MCF 10A (cell line): ENCODE measurements around the gene UBE2N. TPM values are rescaled to one million over a fixed set of nuclear protein-coding genes. Genes with fewer than 3 reads are reported as not detected.
A peak's percentile ranks its signal among the peaks of the same experiment; 100 is the strongest.

ENCODE experiments used
- BruUV-seq: library from RNA; stranded (reverse); fragments of 400-500 nt; replicated peaks from 2 replicates; lab custom pipeline; 2021; lab: Mats Ljungman, UMichigan
- CTCF ChIA-PET: fragments of 300-600 bp; sonication (Branson Sonifier 250); formaldehyde crosslinking; extraction: SDS; loops from one replicate; lab custom pipeline; 2021; ENCODE audit warnings: antibody characterized with exemption, inconsistent platforms; lab: Yijun Ruan, JAX
- POLR2A ChIA-PET: fragments of 300-600, 350-650 bp; sonication (Branson Sonifier 250); formaldehyde crosslinking; extraction: SDS; loops from one replicate; lab custom pipeline; 2020; ENCODE audit warnings: antibody characterized with exemption, inconsistent platforms; lab: Yijun Ruan, JAX
- DNase-seq: peaks from one replicate; pipeline ENCODE4 v3.0.0-alpha.2; 2018; ENCODE audit not compliant: unreplicated experiment
- H3K27ac Mint-ChIP-seq: one replicate; pipeline ENCODE4 v1.8.0; 2022; ENCODE audit warnings: mild to moderate bottlenecking, low read depth, mixed read lengths; ENCODE audit not compliant: unreplicated experiment
- H3K27me3 Mint-ChIP-seq: one replicate; pipeline ENCODE4 v1.8.0; 2022; ENCODE audit warnings: mixed read lengths; ENCODE audit not compliant: insufficient read depth, unreplicated experiment
- H3K36me3 Mint-ChIP-seq: one replicate; pipeline ENCODE4 v1.8.0; 2022; ENCODE audit warnings: mild to moderate bottlenecking, moderate library complexity, mixed read lengths; ENCODE audit not compliant: insufficient read depth, unreplicated experiment
- H3K4me1 Mint-ChIP-seq: one replicate; pipeline ENCODE4 v1.8.0; 2022; ENCODE audit warnings: mixed read lengths; ENCODE audit not compliant: insufficient read depth, unreplicated experiment
- H3K4me3 Mint-ChIP-seq: one replicate; pipeline ENCODE4 v1.8.0; 2022; ENCODE audit warnings: mild to moderate bottlenecking, moderate library complexity, mixed read lengths; ENCODE audit not compliant: unreplicated experiment
- H3K9me3 Mint-ChIP-seq: one replicate; pipeline ENCODE4 v1.8.0; 2022; ENCODE audit warnings: mixed read lengths; ENCODE audit not compliant: unreplicated experiment
- intact Hi-C: fragments of 100-400 bp; cut with micrococcal nuclease; formaldehyde crosslinking; loops from 2 replicates; pipeline ENCODE4 v1.14.1; 2022
- total RNA-seq: library from RNA; stranded (reverse); gene quantifications from 2 replicates; pipeline ENCODE4 v1.2.3, GENCODE V29; 2022
- TF ChIP-seq, protein P1 (sequence below): fragments of 200-600 bp; IDR thresholded peaks from one replicate; pipeline ENCODE4 v1.8.0; 2022; ENCODE audit warnings: antibody characterized with exemption, mild to moderate bottlenecking; ENCODE audit not compliant: unreplicated experiment

UBE2N gene
- total RNA-seq, 1 experiment from 2014 or later: 144 TPM

GRCh38 chr12:93441081-93441616, 598 bp downstream of the UBE2N start:
- CTCF ChIA-PET: interaction anchor here (0.9 to 2.1 kb wide), 2 partner anchors 21 to 51 kb away, joined by 3 to 7 read pairs; no protein-coding TSS in a partner anchor
- peaks cover 41% of the 10 kb centered on the region for H3K4me1 Mint-ChIP-seq

GRCh38 chr12:93440043-93440835, 1.5 kb downstream of the UBE2N start:
- Mint-ChIP-seq H3K27me3 (no peaks in the 10 kb centered on the region), H3K4me3 (peak overlapping the region; percentile 99), H3K4me1 (peaks cover 41% of the 10 kb centered on the region), H3K9me3 (no peaks in the 10 kb centered on the region), H3K36me3 (no peaks in the 10 kb centered on the region), H3K27ac (peak overlapping the region; percentile 98)
- no peak for DNase-seq
- intact Hi-C loops: no loop called here
- TF ChIP-seq, protein P1, sequence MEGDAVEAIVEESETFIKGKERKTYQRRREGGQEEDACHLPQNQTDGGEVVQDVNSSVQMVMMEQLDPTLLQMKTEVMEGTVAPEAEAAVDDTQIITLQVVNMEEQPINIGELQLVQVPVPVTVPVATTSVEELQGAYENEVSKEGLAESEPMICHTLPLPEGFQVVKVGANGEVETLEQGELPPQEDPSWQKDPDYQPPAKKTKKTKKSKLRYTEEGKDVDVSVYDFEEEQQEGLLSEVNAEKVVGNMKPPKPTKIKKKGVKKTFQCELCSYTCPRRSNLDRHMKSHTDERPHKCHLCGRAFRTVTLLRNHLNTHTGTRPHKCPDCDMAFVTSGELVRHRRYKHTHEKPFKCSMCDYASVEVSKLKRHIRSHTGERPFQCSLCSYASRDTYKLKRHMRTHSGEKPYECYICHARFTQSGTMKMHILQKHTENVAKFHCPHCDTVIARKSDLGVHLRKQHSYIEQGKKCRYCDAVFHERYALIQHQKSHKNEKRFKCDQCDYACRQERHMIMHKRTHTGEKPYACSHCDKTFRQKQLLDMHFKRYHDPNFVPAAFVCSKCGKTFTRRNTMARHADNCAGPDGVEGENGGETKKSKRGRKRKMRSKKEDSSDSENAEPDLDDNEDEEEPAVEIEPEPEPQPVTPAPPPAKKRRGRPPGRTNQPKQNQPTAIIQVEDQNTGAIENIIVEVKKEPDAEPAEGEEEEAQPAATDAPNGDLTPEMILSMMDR: no peak
- POLR2A ChIA-PET: interaction anchor here (0.7 to 1.4 kb wide), 5 partner anchors 11 to 1529 kb away, joined by 3 read pairs; partner anchors contain the start of gene MRPL42
- TSS peak; percentile 45 for BruUV-seq
- CTCF ChIA-PET: no interaction called here

More at GRCh38 chr12:93441081-93441616, 598 bp downstream of the UBE2N start:
- intact Hi-C loops: no loop called here
- DNase-seq: peak; percentile 30
- TF ChIP-seq, protein P1: no peak
- H3K4me3 Mint-ChIP-seq: peak overlapping the region; percentile 99
- no peaks in the 10 kb centered on the region for H3K27me3 Mint-ChIP-seq
- BruUV-seq: no TSS peak
- no peaks in the 10 kb centered on the region for H3K36me3 Mint-ChIP-seq
- POLR2A ChIA-PET: interaction anchor here (0.5 to 2.1 kb wide), 9 partner anchors 10 to 847 kb away, joined by 3 to 17 read pairs (median 3); partner anchors contain the start of gene MRPL42
- peak overlapping the region; percentile 98 for H3K27ac Mint-ChIP-seq
- H3K9me3 Mint-ChIP-seq: no peaks in the 10 kb centered on the region

- H3K27me3 Mint-ChIP-seq: no peaks in the 10 kb centered on the region
- H3K4me1 Mint-ChIP-seq: peaks cover 41% of the 10 kb centered on the region
- no peak overlapping the region for H3K27ac Mint-ChIP-seq
- DNase-seq: no peak
- POLR2A ChIA-PET: interaction anchor here (0.6 to 1.6 kb wide), 5 partner anchors 18 to 1206 kb away, joined by 3 to 8 read pairs (median 3); partner anchors contain the start of genes EEA1 and NUDT4
- no TSS peak for BruUV-seq
- H3K36me3 Mint-ChIP-seq: peaks cover 4% of the 10 kb centered on the region
- intact Hi-C loops: no loop called here
- H3K4me3 Mint-ChIP-seq: no peak overlapping the region
- H3K9me3 Mint-ChIP-seq: no peaks in the 10 kb centered on the region
- TF ChIP-seq, protein P1: no peak
- CTCF ChIA-PET: interaction anchor here (0.8 to 1.1 kb wide), 2 partner anchors 30 to 654 kb away, joined by 3 read pairs; no protein-coding TSS in a partner anchor
Observed at GRCh38 chr12:93438266-93439050, 3.3 kb downstream of the UBE2N start.
